Brain microvascular endothelial cell (primary cell): ENCODE measurements around the gene HOXA6.

Source experiments
- DNase-seq: peaks from one replicate; pipeline ENCODE4 v3.0.0-alpha.2; 2020
- H3K27ac ChIP-seq: fragments of 250-450 bp; sonication (Bioruptor Pico); 2 replicates; pipeline ENCODE4 v1.5.1; 2020; ENCODE audit warnings: mild to moderate bottlenecking, moderate library complexity
- H3K27me3 ChIP-seq: fragments of 250-450 bp; sonication (Bioruptor Pico); replicated peaks from 2 replicates; pipeline ENCODE4 v1.5.1; 2020; ENCODE audit warnings: mild to moderate bottlenecking
- H3K36me3 ChIP-seq: fragments of 250-450 bp; sonication (Bioruptor Pico); replicated peaks from 2 replicates; pipeline ENCODE4 v1.5.1; 2020; ENCODE audit warnings: mild to moderate bottlenecking
- H3K4me3 ChIP-seq: 2 replicates; pipeline ENCODE4 v1.5.1; 2011; ENCODE audit warnings: low read depth, mild to moderate bottlenecking, control low read depth, low read length, moderate library complexity
- in situ Hi-C: cut with HindIII; loops from 2 replicates; pipeline ENCODE4 v1.10.0; 2017; ENCODE audit warnings: low sequenced_read_pairs, low pct_ligation_motif_present
- TF ChIP-seq, protein P1 (sequence below): IDR thresholded peaks from 2 replicates; pipeline ENCODE4 v1.5.1; 2011; ENCODE audit warnings: low read depth, mild to moderate bottlenecking, moderate library complexity, low read length, control low read depth, inconsistent platforms; ENCODE audit errors: missing control alignments

Gene HOXA6

DNA sequence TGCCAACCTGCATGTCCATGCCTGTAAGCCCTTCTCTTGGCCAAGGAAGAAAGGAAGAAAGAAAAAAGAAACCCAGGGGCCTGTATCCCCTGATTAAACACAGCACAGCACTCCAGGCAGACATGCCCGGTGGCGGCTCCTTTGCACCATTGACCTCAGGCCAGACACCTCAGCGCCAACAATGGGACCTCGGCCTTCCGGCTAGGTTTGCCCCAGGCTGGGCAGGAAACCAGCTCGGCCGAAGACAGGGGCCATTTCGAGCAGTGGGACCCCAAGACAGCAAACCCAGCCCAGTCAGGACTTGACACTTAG lies 23.7 kb upstream of the HOXA6 start:
- Histone ChIP-seq H3K36me3 (no peaks in the 10 kb centered on the region), H3K27me3 (peaks cover 98% of the 10 kb centered on the region), H3K4me3 (no peak overlapping the region), H3K27ac (no peak overlapping the region)
- TF ChIP-seq, protein P1, sequence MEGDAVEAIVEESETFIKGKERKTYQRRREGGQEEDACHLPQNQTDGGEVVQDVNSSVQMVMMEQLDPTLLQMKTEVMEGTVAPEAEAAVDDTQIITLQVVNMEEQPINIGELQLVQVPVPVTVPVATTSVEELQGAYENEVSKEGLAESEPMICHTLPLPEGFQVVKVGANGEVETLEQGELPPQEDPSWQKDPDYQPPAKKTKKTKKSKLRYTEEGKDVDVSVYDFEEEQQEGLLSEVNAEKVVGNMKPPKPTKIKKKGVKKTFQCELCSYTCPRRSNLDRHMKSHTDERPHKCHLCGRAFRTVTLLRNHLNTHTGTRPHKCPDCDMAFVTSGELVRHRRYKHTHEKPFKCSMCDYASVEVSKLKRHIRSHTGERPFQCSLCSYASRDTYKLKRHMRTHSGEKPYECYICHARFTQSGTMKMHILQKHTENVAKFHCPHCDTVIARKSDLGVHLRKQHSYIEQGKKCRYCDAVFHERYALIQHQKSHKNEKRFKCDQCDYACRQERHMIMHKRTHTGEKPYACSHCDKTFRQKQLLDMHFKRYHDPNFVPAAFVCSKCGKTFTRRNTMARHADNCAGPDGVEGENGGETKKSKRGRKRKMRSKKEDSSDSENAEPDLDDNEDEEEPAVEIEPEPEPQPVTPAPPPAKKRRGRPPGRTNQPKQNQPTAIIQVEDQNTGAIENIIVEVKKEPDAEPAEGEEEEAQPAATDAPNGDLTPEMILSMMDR = no peak
- in situ Hi-C loops = no loop called here
- DNase-seq = no peak

DNA sequence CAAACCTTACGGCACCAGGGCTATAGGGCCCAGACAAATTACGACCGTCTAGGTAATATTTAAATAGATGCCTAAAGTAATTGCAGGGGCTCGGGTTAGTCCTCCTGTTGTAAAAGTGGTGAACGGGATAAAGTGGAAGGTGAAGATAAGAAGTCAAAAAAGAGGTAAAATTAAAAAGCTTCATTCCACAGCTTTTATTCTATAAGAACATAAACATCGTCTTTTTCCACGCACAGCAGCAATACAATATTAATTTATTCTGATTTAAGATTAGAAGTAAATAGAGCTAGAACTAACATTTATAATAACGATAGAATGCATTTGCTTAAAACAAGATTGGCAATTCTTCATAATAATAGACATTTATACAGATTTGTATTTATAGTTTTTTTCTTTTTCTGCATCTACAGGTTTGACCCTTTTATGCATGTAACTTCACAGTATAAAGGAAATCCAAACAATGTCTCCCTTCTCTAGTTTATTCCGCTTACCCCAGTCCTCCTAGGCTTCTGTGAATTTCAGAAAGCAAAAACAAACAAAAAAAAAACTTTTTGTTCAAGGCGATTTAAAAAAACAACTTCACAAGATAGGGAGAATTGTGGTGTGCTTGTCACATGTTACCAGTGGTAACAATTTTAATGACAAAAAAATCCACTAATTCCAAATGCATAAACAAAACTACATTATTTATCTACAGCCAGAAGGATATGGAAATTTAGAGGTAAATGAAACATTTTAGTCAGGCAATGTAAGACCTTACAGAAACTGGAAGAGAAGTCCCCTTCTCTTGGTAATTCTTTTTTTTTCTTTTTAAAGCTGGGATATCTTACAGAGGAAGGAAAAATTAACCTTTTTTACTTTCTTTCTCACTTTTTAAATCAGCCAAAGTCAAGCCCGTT lies 23.1 kb upstream of the HOXA6 start:
- TF ChIP-seq, protein P1 = no peak
- DNase-seq = no peak
- peaks cover 98% of the 10 kb centered on the region for H3K27me3 ChIP-seq
- H3K36me3 ChIP-seq = no peaks in the 10 kb centered on the region
- H3K4me3 ChIP-seq = no peak overlapping the region
- in situ Hi-C loops = no loop called here
- no peak overlapping the region for H3K27ac ChIP-seq

DNA sequence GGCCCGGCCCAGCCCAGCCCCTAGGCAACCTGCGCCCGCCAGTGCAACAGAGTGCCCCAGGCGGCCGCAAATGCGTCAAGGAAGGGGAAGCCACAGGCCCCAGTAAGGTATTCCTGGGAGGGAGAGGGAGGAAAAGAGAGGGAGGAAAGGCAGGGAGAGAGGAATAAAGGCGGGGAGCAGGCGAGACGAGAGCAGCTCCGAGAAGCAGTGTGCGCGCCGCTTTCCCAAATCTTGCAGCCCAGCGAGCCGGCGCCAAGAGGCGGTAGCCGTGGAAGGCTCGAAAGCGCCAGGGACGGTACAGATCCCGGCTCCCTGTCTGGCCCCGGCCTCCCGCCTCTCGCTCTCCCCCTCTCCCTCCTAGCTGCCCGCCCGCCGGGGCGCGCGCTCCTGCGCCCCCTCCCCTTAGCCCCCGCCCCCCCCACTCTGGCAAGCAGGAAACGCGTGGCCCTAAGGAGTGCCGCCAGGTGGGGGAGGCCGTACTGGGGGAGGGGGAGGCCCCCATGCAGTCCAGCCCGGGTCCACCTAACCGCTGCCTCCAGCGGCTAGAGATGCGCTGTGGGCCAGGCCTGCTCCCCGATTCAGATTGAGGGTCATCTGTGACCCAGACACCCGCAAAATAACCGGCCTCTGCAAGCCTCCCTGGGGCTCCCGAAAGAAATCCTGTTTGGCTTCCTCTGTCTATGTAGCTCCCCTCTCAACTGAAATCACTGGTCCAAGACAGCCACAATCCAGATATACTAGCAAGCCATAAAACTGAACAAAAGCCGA lies 22.3 kb upstream of the HOXA6 start:
- in situ Hi-C loops = loop anchor here (10.0 kb wide), 1 partner anchor 795 kb away; no protein-coding TSS in a partner anchor
- no peaks in the 10 kb centered on the region for H3K36me3 ChIP-seq
- no peak overlapping the region for H3K27ac ChIP-seq
- DNase-seq = no peak
- TF ChIP-seq, protein P1 = no peak
- no peak overlapping the region for H3K4me3 ChIP-seq
- H3K27me3 ChIP-seq = peaks cover 98% of the 10 kb centered on the region

DNA sequence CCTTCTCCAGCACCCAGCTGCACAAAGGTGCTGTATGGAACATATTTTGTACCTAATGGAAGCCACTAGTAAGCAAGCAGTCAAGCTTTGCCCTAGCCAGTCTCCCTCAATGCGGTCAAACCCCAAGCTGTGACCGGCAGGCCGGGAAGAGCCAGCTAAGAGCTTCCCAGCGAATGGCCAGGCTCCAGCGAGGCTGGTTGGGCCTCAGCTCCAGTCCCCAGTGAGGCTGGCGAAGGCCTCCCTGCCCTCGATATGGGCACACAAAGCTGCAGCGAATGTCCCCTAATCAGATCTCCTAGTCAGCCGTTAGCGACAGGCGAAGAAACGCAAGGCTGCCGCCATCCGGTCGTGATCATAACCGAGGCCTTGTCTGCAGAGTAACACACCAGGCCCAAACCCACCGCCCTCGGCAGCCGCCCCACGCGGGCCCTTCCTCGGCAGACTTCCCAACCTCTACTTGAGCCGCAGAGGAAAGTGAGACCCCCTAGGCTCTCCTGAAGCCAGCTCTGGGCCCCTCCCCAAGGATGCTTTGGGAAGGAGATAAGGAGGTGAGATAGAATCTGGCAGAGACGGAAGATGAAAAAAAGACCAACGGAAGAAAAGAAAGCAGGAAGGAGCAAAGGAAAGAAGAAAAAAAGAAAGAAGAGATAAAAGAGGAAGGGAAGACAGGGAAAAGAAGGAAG lies 20.8 kb upstream of the HOXA6 start:
- H3K4me3 ChIP-seq = no peak overlapping the region
- H3K27me3 ChIP-seq = peaks cover 98% of the 10 kb centered on the region
- H3K36me3 ChIP-seq = no peaks in the 10 kb centered on the region
- TF ChIP-seq, protein P1 = no peak
- H3K27ac ChIP-seq = no peak overlapping the region
- no peak for DNase-seq
- in situ Hi-C loops = loop anchor here (10.0 kb wide), 1 partner anchor 794 kb away; no protein-coding TSS in a partner anchor

DNA sequence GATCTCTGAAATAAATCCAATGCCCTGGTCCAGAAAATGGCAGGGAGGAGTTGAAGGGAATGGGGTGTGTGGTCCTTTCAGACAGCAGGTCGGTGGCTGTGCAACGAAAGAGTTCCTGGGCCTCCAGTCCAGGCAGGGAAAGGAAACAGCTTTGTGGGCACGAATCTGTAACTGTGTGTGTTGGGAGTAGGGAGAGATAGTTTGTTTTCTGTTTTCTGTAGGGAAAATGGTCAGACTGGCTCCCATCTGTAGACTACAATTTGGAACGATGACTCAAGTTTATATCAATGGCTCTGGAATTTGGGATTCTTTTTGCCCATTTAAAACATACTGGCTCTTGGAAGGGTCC lies 20.3 kb upstream of the HOXA6 start:
- no peaks in the 10 kb centered on the region for H3K36me3 ChIP-seq
- H3K4me3 ChIP-seq = no peak overlapping the region
- DNase-seq = no peak
- in situ Hi-C loops = loop anchor here (10.0 kb wide), 1 partner anchor 793 kb away; no protein-coding TSS in a partner anchor
- H3K27ac ChIP-seq = no peak overlapping the region
- H3K27me3 ChIP-seq = peaks cover 98% of the 10 kb centered on the region
- TF ChIP-seq, protein P1 = no peak
